H1 (cell line): ENCODE measurements around the gene IL17RE. TPM values are rescaled to one million over a fixed set of nuclear protein-coding genes. Genes with fewer than 3 reads are reported as not detected.

Experiments
- CTCF ChIA-PET: fragments of 300-600 bp; sonication (Branson Sonifier 250); formaldehyde crosslinking; loops from one replicate; lab custom pipeline; 2021; ENCODE audit not compliant: partially characterized antibody; lab: Charles Lee
- POLR2A ChIA-PET: fragments of 300-600 bp; sonication (Branson Sonifier 250); formaldehyde crosslinking; loops from one replicate; lab custom pipeline; 2021; ENCODE audit warnings: inconsistent platforms; ENCODE audit not compliant: partially characterized antibody; lab: Charles Lee
- DNase-seq, 2 experiments: peaks; one replicate each; pipeline versions ENCODE4 v3.0.0 to v3.0.0-alpha.2; 2010 to 2022; ENCODE audit warnings: low spot score in 2 of 2, low read depth in 1 of 2, mixed read lengths in 1 of 2
- FAIRE-seq: peaks from 2 replicates; lab custom pipeline; 2011; peaks lifted over from hg19 to GRCh38; lab: Jason Lieb, UNC
- H2AFZ ChIP-seq: 2 replicates; pipeline ENCODE4 v1.8.1; 2012; ENCODE audit warnings: low read length, inconsistent platforms
- H2AK5ac ChIP-seq: 2 replicates; pipeline ENCODE4 v1.6.1; 2013; ENCODE audit warnings: low read depth, low read length
- H2BK120ac ChIP-seq: replicated peaks from 2 replicates; pipeline ENCODE3; 2013; ENCODE audit warnings: low read depth, low read length, inconsistent platforms
- H2BK12ac ChIP-seq: 2 replicates; pipeline ENCODE4 v1.6.1; 2013; ENCODE audit warnings: low read depth, low read length
- H2BK15ac ChIP-seq: 2 replicates; pipeline ENCODE4 v1.6.1; 2013; ENCODE audit warnings: low read length
- H2BK20ac ChIP-seq: 2 replicates; pipeline ENCODE4 v1.6.1; 2013; ENCODE audit warnings: low read length
- H2BK5ac ChIP-seq: 2 replicates; pipeline ENCODE4 v1.6.1; 2013; ENCODE audit warnings: low read depth, low read length
- H3K14ac ChIP-seq: 2 replicates; pipeline ENCODE4 v1.6.1; 2013; ENCODE audit warnings: inconsistent platforms; ENCODE audit not compliant: insufficient read length
- H3K18ac ChIP-seq: 2 replicates; pipeline ENCODE4 v1.6.1; 2013; ENCODE audit warnings: low read length; ENCODE audit errors: extremely low read depth
- H3K23ac ChIP-seq: 2 replicates; pipeline ENCODE4 v1.6.1; 2013; ENCODE audit warnings: inconsistent platforms; ENCODE audit not compliant: insufficient read length
- H3K23me2 ChIP-seq: 2 replicates; pipeline ENCODE4 v1.6.1; 2013; ENCODE audit warnings: low read depth, low read length
- H3K27ac ChIP-seq: 2 replicates; pipeline ENCODE4 v1.6.1; 2011; ENCODE audit warnings: low read depth, low read length, inconsistent platforms
- H3K27me3 ChIP-seq, 4 experiments: replicated peaks in 1 of 4; 1 replicate in 1 of 4; 2 replicates in 3 of 4; pipeline versions ENCODE4 v1.6.1 to v1.8.1; 2011 to 2013; ENCODE audit warnings: low read length in 3 of 4, mild to moderate bottlenecking in 3 of 4, inconsistent platforms in 2 of 4, mixed read lengths in 2 of 4, moderate library complexity in 1 of 4; ENCODE audit not compliant: control insufficient read depth in 3 of 4, insufficient read depth in 3 of 4; ENCODE audit errors: extremely low read depth in 1 of 4
- H3K36me3 ChIP-seq, 4 experiments: 2 replicates each; pipeline versions ENCODE4 v1.6.1 to v1.8.1; 2011 to 2013; ENCODE audit warnings: mild to moderate bottlenecking in 4 of 4, low read length in 3 of 4, moderate library complexity in 2 of 4, control low read depth in 1 of 4, inconsistent platforms in 1 of 4; ENCODE audit not compliant: insufficient read depth in 4 of 4, control insufficient read depth in 2 of 4
- H3K4ac ChIP-seq: replicated peaks from 2 replicates; pipeline ENCODE3; 2013; ENCODE audit warnings: low read length, low read depth, mixed read lengths, inconsistent platforms; ENCODE audit not compliant: insufficient read length
- H3K4me1 ChIP-seq, 4 experiments: replicated peaks in 1 of 4; 1 replicate in 1 of 4; 2 replicates in 3 of 4; pipeline versions ENCODE4 v1.6.1 to v1.8.1; 2011 to 2013; ENCODE audit warnings: low read length in 3 of 4, inconsistent platforms in 2 of 4, mixed read lengths in 1 of 4; ENCODE audit not compliant: insufficient read depth in 4 of 4, control insufficient read depth in 3 of 4
- H3K4me2 ChIP-seq, 2 experiments: 2 replicates each; pipeline versions ENCODE4 v1.6.1 to v1.8.1; 2011 to 2013; ENCODE audit warnings: low read depth in 2 of 2, low read length in 2 of 2, control low read depth in 1 of 2, inconsistent platforms in 1 of 2, mild to moderate bottlenecking in 1 of 2; ENCODE audit not compliant: insufficient read depth in 1 of 2
- H3K4me3 ChIP-seq, 4 experiments: fragments of 200-600, 300-600 bp in 1 of 4; sonication (generic), shearing (Covaris generic), sonication (Bioruptor Twin) in 1 of 4; 2 replicates each; pipeline versions ENCODE4 v1.5.1 to v1.8.1; 2011 to 2016; ENCODE audit warnings: low read length in 4 of 4, low read depth in 3 of 4, control low read depth in 2 of 4, inconsistent platforms in 2 of 4, mild to moderate bottlenecking in 2 of 4, mixed read lengths in 1 of 4, moderate library complexity in 1 of 4; ENCODE audit not compliant: insufficient read depth in 2 of 4; ENCODE audit errors: extremely low read depth in 1 of 4
- H3K56ac ChIP-seq: replicated peaks from 2 replicates; pipeline ENCODE3; 2013; ENCODE audit warnings: low read depth, mild to moderate bottlenecking, mixed read lengths, low read length, inconsistent platforms; ENCODE audit not compliant: insufficient read length
- H3K79me1 ChIP-seq: 2 replicates; pipeline ENCODE4 v1.6.1; 2013; ENCODE audit warnings: low read depth, low read length, control low read depth
- H3K79me2 ChIP-seq, 2 experiments: 2 replicates each; pipeline versions ENCODE4 v1.6.1 to v1.8.1; 2012 to 2013; ENCODE audit warnings: low read length in 2 of 2, mild to moderate bottlenecking in 2 of 2, inconsistent platforms in 1 of 2; ENCODE audit not compliant: insufficient read depth in 2 of 2, control insufficient read depth in 1 of 2
- H3K9ac ChIP-seq, 4 experiments: replicated peaks in 1 of 4; 1 replicate in 1 of 4; 2 replicates in 3 of 4; pipeline versions ENCODE4 v1.6.1 to v1.8.1; 2011 to 2013; ENCODE audit warnings: low read depth in 3 of 4, low read length in 3 of 4, control low read depth in 2 of 4, mild to moderate bottlenecking in 2 of 4, moderate library complexity in 2 of 4, inconsistent platforms in 1 of 4; ENCODE audit errors: extremely low read depth in 1 of 4
- H3K9me3 ChIP-seq, 2 experiments: 2 replicates each; pipeline versions ENCODE4 v1.6.1 to v1.8.1; 2012 to 2013; ENCODE audit warnings: mild to moderate bottlenecking in 2 of 2, moderate library complexity in 2 of 2, control low read depth in 1 of 2, inconsistent platforms in 1 of 2, low read depth in 1 of 2, low read length in 1 of 2, mixed read lengths in 1 of 2; ENCODE audit not compliant: insufficient read depth in 2 of 2
- H4K20me1 ChIP-seq, 2 experiments: replicated peaks in 1 of 2; 2 replicates each; pipeline versions ENCODE3 to v1.8.1; 2011 to 2013; ENCODE audit warnings: inconsistent platforms in 2 of 2, low read length in 2 of 2, mild to moderate bottlenecking in 1 of 2; ENCODE audit not compliant: insufficient read depth in 2 of 2, control insufficient read depth in 1 of 2
- H4K5ac ChIP-seq: 2 replicates; pipeline ENCODE4 v1.6.1; 2013; ENCODE audit warnings: low read length, low read depth, mixed read lengths, inconsistent platforms; ENCODE audit not compliant: insufficient read length
- H4K8ac ChIP-seq: 2 replicates; pipeline ENCODE4 v1.8.0; 2013; ENCODE audit warnings: mild to moderate bottlenecking, moderate library complexity, low read length, inconsistent platforms; ENCODE audit not compliant: insufficient read depth; ENCODE audit errors: extremely low read depth
- H4K91ac ChIP-seq: replicated peaks from 2 replicates; pipeline ENCODE3; 2013; ENCODE audit warnings: low read length, mixed read lengths, inconsistent platforms; ENCODE audit not compliant: insufficient read length
- ATF3 ChIP-seq: IDR thresholded peaks from 2 replicates; pipeline ENCODE4 v1.6.1; 2011; ENCODE audit warnings: low read depth, mild to moderate bottlenecking, low read length; ENCODE audit not compliant: insufficient read depth
- EP300 ChIP-seq, 2 experiments: IDR thresholded peaks; 1 replicate in 1 of 2; 2 replicates in 1 of 2; pipeline ENCODE4 v1.6.1; 2011 to 2012; ENCODE audit warnings: low read depth in 2 of 2, low read length in 2 of 2, mild to moderate bottlenecking in 2 of 2, borderline replicate concordance in 1 of 2, inconsistent platforms in 1 of 2, moderate library complexity in 1 of 2
- WGBS, 2 experiments: shearing (Covaris generic) in 1 of 2; methylation state at CpG; one replicate each; pipeline versions ENCODE4 v1.1.6 to v1.1.7; 2013 to 2015; ENCODE audit warnings: low lambda C conversion rate in 2 of 2, mixed read lengths in 2 of 2, inconsistent platforms in 1 of 2, low coverage in 1 of 2, missing lambda C conversion rate in 1 of 2; ENCODE audit not compliant: insufficient replicate concordance in 2 of 2, insufficient coverage in 1 of 2, insufficient read length in 1 of 2; ENCODE audit errors: extremely low coverage in 1 of 2, missing lambda C conversion rate in 1 of 2; 5-methylcytosine and 5-hydroxymethylcytosine counted together
- polyA plus RNA-seq, 7 experiments: library from polyadenylated mRNA; depleted of rRNA in 3 of 7; stranded (reverse) in 5 of 7; unstranded in 2 of 7; fragments of >200 nt in 5 of 7; fragments of 200-250 nt in 2 of 7; gene quantifications; 1 replicate in 5 of 7; 2 replicates in 1 of 7; 4 replicates in 1 of 7; pipeline versions ENCODE4 v1.2.1 to v1.2.3, GENCODE V29; 2011 to 2013; ENCODE audit warnings: missing spikeins in 2 of 7, mixed read lengths in 2 of 7
- total RNA-seq: library from RNA; stranded (reverse); fragmentation: NEBNext Ultra II Directional; extraction: Animal tissue kit (Norgen Biotek cat#: 25700); gene quantifications from 2 replicates; pipeline ENCODE4 v1.2.1, GENCODE V29; 2021

The IL17RE gene
- total and polyA plus RNA-seq, 2 of the 8 experiments (the other 6 are each of a cell fraction or from before 2014, with no cell fraction given): 3.4 to 4.9 TPM

GRCh38 chr3:9944271-9944670 is 41.6 kb downstream of the IL17RE start:
- H3K27ac ChIP-seq: no peak overlapping the region
- H2AK5ac ChIP-seq: no peak overlapping the region
- H2BK20ac ChIP-seq: no peak overlapping the region
- H3K14ac ChIP-seq: no peak overlapping the region
- H3K4me2 ChIP-seq: no peak overlapping the region
- H3K9me3 ChIP-seq: peaks cover 0 to 4% of the 10 kb centered on the region in 2 experiments; a peak in 1 of 4 replicates
- ChIA-PET CTCF (interaction anchor here (0.6 to 1.8 kb wide), 6 partner anchors 9 to 117 kb away, joined by 3 to 14 read pairs (median 3); partner anchors contain the start of gene IL17RC), POLR2A (interaction anchor here (0.8 to 1.9 kb wide), 4 partner anchors 8 to 11 kb away, joined by 3 to 16 read pairs (median 4); partner anchors contain the start of genes CRELD1 and PRRT3)
- H3K27me3 ChIP-seq: no peaks in the 10 kb centered on the region
- no peak overlapping the region for H4K5ac ChIP-seq
- no peak overlapping the region for H3K18ac ChIP-seq
- no peak overlapping the region for H4K91ac ChIP-seq
- no peak overlapping the region for H2BK120ac ChIP-seq
- no peak overlapping the region for H3K4me3 ChIP-seq
- no peak overlapping the region for H3K56ac ChIP-seq
- H2BK12ac ChIP-seq: no peak overlapping the region
- 96% methylated on average over 11 of the region's 11 CpGs; no CpG with 5 or more reads in 1 of the 2 experiments for WGBS, 2 experiments
- no peak overlapping the region for H2AFZ ChIP-seq
- H2BK5ac ChIP-seq: no peak overlapping the region
- H4K20me1 ChIP-seq: peaks cover 0 to under 1% of the 10 kb centered on the region in 2 experiments
- peaks cover 0 to 8% (median 4%) of the 10 kb centered on the region in 4 experiments; a peak in 5 of 7 replicates for H3K4me1 ChIP-seq
- H3K79me2 ChIP-seq: no peaks in the 10 kb centered on the region
- no peak overlapping the region; the same call in 1 of the 2 replicates for H2BK15ac ChIP-seq
- no peak overlapping the region for H3K9ac ChIP-seq
- no peak overlapping the region for H4K8ac ChIP-seq
- DNase-seq (no peak), FAIRE-seq (no peak)
- no peak overlapping the region for H3K23ac ChIP-seq
- no peaks in the 10 kb centered on the region; a peak in 3 of 8 replicates for H3K36me3 ChIP-seq
- H3K79me1 ChIP-seq: no peaks in the 10 kb centered on the region
- peaks cover 18% of the 10 kb centered on the region; the same call in 1 of the 2 replicates for H3K23me2 ChIP-seq
- H3K4ac ChIP-seq: no peak overlapping the region
- TF ChIP-seq ATF3 (no peak), EP300 (IDR thresholded peaks at IDR 0.05; ENCODE audit: borderline replicate concordance in 1 of 2, low read depth in 2 of 2, low read length in 2 of 2) (no peak)
